Neural cell (in vitro differentiated cells): ENCODE measurements around the gene RAPGEF5. TPM values are rescaled to one million over a fixed set of nuclear protein-coding genes. Genes with fewer than 3 reads are reported as not detected.

Experiments used
- polyA plus RNA-seq: library from polyadenylated mRNA; depleted of rRNA; stranded (reverse); fragments of >200 nt; gene quantifications from 2 replicates; pipeline ENCODE4 v1.2.3, GENCODE V29; 2014
- small RNA-seq, 3 experiments: library from RNA; depleted of rRNA; stranded (forward); fragments of <200 nt; gene quantifications; one replicate each; pipeline ENCODE3, GENCODE V24; 2012

RAPGEF5 gene
- polyA plus RNA-seq, 1 donor from 2014 or later = 48.0 TPM

Small RNA genes within 50 kb of the gene (small RNA-seq; reads per million reads assigned to genes)
- gene RNA5SP227 = 0 to 0.08 (median 0.03) reads per million in 3 experiments

Other genes starting within 250 kb of the RAPGEF5 start
- gene STEAP1B, start 143.0 kb upstream of the RAPGEF5 start, polyA plus RNA-seq = 0.51 TPM in 1 of 2 replicates, not detected in the other